Activated CD8-positive, alpha-beta memory T cell treated with anti-CD3 and anti-CD28 coated beads for 4 hours (primary cell): ENCODE measurements around the gene MYBL2.

Experiments used
- DNase-seq, 2 donors: peaks; one replicate each; pipeline ENCODE4 v3.0.0-alpha.2; 2020; ENCODE audit warnings: low read depth in 2 of 2

MYBL2 gene

DNA sequence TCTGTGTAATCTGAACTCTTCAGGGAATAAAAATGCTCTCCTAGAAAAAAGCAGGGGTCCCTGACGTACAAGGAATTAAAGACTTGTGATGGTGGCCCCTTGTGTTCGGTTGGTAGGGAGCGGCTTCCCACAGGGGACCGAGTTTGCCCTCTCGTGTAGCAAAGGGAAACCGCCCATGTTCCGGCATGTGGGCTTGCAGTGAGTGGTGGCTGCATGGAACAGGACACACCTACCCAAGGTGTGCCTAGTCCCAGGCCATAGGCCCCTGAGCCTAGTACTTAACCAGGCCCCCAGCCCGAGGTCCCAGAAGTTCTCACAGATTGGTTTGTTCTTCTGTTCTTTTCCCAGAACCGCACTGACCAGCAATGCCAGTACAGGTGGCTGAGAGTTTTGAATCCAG is 15.5 kb downstream of the MYBL2 start:
- DNase-seq = no peak

DNA sequence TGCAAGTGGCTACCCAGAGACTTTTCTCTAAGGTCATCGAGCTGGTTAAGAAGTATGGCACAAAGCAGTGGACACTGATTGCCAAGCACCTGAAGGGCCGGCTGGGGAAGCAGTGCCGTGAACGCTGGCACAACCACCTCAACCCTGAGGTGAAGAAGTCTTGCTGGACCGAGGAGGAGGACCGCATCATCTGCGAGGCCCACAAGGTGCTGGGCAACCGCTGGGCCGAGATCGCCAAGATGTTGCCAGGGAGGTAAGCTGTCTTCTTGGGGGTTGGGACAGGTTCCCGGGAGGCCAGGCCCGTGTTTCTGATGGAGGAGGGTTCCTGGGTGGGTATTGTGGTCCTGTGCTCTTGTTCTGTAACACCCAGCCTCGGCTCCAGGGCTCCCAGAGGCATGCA is 19.9 kb downstream of the MYBL2 start:
- no peak for DNase-seq

DNA sequence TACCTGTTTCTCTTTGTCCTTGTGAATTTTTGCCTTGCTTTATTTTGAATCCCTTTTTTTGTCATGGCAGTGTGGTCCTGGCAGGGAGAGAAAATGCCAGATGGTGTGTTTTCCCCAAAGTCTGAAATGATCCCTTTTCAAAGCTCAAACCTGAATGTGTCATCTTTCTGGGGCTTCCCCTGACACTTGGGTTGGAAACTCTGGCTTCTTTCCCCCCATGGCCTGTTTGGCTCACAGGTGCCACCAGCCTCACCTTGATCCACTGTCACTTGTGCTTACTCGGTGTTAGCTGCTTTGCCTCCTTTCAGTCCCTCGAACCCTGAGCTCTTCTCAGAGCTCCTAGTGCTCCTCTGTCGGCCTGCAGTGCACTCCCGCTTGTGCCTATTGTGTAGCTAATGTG is 22.3 kb downstream of the MYBL2 start:
- DNase-seq = no peak

DNA sequence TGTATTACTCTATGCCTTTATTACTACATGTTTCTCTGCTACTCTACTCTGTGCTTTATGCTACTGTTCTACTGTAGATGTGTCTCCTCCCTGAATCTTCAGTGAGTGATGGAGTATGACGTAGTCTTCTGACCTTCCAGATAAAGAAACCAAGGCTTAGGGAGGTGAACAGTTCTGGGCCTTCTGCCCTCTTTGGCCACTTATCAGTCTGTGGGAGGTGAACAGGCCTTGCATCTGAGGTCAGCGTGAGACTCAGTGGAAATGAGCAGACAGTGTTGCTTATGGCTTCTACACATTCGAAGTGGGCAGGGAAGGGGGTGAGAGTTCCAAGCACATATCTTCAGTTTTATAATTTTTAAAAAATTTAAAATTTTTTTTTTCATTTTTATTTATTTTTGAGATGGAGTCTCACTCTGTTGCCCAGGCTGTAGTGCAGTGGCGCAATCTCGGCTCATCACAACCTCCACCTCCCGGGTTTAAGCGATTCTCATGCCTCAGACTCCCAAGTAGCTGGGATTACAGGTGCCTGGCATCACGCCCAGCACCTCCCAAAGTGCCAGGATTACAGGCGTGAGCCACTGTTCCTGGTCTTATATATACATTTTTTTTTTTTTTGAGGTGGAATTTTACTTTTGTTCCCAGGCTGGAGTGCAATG is 24.2 kb downstream of the MYBL2 start:
- DNase-seq = no peak

DNA sequence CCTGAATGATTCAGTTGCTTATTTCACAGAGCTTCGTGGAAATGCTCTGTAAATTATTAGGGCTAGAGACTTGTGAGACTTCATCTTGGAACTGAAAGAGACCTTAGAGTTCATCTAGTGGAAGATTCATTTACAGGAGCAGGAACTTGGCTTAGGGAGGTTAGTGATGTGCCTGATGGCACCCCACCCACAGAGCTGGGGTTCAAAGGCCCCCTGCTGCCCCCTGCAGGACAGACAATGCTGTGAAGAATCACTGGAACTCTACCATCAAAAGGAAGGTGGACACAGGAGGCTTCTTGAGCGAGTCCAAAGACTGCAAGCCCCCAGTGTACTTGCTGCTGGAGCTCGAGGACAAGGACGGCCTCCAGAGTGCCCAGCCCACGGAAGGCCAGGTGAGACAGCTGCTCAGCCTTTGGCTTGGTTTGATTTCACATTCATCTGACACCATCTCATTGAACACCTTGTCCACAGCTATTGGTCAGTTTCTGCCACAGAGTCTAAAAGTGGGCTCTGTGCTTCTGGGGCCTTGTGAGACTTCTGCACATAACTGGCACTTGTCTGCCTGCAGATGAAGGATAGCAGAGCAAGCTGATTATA is 25.1 kb downstream of the MYBL2 start:
- DNase-seq = peak; percentile 6 to 19

DNA sequence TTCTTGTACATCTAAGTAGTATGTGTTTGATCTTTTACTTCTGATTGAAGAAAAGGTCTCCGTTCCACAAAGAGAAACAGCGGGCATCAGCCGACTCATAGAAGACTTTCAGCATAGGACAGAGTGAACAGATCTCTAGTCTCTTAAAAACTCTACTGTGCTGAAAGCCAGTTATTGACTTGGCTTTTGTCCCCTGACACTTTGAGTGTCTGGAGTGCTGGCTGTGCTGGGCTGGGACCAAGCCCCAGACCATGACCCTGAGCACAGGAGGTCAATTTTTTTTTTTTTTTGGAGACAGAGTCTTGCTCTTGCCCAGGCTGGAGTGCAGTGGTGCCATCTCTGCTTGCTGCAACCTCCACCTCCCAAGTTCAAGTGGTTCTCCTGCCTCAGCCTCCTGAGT is 27.8 kb downstream of the MYBL2 start:
- DNase-seq = no peak

DNA sequence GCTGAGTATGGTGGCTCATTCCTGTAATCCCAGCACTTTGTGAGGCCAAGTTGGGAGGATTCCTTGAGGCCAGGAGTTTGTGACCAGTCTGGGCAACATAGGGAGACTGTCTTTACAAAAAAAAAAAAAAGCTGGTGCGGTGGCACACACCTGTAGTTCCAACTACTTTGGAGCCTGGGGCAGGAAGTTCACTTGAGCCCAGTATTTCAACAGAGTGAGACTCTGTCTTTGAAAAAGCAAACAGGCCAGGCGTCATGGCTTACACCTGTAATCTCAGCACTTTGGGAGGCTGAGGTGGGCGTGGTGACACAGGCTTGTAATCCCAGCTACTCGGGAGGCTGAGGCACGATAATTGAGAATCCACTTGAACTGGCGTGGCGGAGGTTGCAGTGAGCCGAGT is 28.7 kb downstream of the MYBL2 start:
- no peak for DNase-seq

DNA sequence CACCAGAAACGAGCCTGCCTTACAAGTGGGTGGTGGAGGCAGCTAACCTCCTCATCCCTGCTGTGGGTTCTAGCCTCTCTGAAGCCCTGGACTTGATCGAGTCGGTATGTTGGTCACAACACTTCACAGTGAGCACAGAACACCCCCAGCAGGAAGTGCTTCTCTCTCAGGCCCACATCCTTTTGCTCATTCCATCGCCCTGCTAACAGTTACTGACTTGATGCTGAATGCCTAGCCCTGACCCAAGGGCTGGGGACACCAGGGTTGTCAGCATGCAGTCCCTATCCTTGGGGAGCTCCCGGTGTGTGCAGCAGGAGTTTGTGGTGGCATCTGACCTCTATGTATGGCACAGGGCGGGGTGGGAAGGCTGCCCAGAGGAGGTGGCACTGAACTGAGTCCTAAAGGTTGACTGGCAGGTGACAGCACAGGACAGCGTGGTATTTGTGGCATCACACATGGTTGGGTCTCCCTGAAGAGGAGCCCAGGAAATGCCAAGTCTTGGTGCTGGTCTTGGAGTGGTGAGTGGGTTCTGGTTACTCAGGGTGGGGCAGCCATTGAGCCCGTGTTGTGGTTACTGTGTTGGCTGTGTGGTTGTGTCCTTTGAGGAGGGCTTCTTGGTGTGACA is 33.1 kb downstream of the MYBL2 start:
- no peak for DNase-seq

DNA sequence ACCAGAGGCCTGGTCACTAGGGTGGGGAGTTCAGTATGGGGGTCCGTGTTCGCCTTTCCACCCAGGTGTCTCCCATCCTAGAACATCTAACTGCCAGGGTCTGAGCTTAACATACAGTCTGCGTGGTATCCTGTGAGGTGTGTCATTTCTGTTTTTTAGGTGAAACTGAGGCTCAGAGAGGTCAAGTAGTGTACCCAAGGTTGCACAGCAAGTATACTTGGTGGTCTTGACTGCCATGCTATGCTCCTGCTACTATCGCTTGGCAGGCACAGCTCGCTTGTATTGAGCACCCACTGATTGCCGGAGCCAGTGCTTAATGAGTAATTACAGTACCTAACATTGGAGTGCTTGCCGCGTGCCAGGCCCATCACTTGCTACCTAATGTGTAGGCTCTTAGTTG is 33.7 kb downstream of the MYBL2 start:
- DNase-seq = no peak

DNA sequence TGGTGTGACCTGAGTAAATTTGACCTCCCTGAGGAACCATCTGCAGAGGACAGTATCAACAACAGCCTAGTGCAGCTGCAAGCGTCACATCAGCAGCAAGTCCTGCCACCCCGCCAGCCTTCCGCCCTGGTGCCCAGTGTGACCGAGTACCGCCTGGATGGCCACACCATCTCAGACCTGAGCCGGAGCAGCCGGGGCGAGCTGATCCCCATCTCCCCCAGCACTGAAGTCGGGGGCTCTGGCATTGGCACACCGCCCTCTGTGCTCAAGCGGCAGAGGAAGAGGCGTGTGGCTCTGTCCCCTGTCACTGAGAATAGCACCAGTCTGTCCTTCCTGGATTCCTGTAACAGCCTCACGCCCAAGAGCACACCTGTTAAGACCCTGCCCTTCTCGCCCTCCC is 35.6 kb downstream of the MYBL2 start:
- no peak for DNase-seq

DNA sequence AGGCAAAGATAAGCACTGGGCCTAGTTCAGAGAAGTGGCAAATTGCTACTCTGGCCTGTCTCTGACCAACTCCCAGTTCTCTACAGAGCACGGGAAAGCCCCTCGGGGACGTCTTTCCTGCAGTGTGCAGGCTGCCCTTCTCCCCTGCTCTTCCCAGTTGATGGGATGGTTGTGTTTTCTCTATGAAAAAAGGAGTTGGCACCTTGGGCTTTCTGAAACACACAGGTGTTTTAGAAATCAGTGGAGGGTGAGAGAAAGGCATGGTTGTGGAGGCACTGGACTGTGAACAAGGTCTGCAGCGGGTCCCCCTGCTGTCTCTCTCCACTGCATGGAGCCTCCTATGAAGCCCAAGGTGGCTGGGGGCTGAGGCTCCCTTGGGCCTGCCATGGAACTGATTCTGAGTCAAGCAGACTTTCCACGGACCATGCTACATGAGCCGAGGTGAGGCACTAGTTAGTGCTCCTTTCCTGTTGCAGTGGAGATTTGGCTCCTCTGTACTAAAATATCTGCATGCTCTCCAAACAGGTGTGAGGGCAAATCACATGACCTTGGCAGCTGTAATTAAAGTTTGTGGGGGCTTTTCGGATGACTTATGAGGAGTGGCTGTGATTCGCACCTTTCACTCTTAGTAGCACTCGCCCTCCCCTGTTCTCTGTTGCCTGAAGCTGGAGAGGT is 43.6 kb downstream of the MYBL2 start:
- DNase-seq = no peak

DNA sequence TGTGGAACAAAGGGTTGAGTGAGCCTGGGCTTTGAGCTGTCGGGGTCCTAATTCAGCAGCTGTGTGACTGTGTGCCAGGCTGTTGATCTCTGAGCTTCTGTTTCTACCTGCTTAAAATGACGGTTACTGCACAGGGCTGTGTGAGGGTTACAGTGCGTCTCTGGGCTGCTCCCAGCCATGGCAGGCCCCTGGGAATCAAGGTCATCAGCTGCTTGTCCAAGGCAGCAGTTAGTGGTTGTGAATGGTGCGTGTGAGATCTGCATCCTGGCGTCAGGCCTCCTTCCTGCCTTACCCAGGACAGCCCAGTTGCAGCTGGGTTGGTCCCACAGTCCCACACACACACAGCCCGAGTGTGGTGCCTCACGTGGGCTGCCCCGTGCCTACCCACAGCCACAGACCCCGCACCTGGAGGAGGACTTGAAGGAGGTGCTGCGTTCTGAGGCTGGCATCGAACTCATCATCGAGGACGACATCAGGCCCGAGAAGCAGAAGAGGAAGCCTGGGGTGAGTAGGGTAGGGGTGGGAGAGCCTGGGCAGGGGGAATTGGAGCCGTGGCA is 44.3 kb downstream of the MYBL2 start:
- DNase-seq = no peak

DNA sequence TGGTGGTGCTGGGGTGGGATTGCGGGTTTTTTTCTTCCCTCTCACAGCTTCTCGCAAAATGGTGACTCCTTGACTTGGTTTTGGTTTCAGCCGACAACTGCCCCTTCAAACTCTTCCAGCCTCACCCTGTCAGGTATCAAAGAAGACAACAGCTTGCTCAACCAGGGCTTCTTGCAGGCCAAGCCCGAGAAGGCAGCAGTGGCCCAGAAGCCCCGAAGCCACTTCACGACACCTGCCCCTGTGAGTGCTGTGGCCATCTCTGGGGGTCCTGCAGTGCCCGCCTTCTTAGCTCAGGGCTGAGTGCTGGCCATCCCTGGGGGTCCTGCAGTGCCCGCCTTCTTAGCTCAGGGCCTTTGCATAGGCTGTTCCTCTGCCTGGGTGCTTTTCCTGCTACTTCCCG is 48.1 kb downstream of the MYBL2 start:
- DNase-seq = no peak

DNA sequence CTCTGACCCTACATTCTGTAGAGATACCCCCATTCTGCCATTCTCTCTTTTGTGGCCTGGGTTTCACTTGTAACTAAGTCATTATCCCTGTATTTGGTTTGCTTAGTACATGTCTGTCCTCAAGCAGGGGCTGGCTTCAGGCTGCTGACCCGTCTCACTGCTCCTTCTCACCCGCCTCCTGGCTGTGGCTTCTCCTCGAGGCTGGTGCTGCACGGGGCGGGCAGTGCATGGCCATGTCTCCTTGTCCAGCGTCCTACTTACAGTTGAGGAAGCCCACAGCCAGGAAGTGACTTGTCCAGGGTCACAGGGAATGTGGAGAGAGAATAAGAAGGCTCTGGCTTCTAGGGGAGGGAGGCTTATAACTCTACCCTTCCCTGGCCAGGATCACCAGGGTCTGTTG is 48.6 kb downstream of the MYBL2 start:
- no peak for DNase-seq

DNA sequence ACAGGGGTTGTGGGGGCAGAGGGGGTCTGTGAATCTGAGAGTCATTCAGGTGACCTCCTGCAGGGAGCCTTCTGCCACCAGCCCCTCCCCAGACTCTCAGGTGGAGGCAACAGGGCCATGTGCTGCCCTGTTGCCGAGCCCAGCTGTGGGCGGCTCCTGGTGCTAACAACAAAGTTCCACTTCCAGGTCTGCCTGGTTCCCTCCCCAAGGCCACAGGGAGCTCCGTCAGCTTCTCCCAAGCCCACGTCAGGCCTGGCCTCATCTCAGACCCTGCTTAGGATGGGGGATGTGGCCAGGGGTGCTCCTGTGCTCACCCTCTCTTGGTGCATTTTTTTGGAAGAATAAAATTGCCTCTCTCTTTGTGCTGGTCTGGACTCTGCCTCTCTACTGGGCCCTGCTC is 49.2 kb downstream of the MYBL2 start:
- DNase-seq = no peak

DNA sequence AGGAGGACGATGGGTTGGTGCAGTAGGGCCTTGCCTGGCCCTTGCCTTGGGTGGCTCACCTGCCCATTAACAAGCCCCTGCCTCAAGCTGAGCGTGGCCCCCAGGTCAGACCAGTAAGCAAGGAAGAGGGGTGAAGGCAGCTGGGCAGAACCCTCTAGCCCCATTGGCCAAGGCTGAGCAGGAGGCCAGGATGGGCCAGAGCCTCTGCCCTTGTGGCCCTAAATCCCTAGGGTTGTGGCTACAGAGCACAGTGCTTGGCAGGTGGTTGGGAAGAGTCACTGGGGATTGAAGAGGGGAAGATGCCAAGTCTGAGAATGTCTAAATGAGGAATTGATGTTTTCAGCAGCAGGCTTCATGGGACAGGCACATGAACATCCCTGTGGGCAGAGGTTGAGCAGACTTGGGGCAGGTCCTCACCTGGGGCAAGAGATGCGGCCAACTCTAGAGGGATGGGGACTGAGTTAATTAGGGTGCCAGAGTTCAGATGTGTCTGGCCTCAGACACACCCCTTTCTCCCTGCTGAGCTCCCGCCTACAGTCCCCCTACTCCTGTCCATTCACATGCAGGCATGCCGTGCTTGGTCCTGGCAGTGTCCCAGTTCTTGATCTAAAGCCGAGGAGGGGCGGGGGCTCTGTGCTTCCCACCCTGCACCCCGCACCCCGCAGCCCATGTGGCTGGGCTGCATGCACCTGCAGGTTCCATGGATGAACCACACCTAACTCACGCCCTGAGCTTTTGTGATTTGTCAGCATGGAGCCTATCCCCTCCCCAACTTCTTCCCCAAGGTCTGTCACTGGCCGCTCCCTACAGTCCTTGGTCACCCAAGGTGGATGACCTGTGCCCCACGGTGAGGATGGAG is 50.1 kb downstream of the MYBL2 start:
- DNase-seq = no peak

DNA sequence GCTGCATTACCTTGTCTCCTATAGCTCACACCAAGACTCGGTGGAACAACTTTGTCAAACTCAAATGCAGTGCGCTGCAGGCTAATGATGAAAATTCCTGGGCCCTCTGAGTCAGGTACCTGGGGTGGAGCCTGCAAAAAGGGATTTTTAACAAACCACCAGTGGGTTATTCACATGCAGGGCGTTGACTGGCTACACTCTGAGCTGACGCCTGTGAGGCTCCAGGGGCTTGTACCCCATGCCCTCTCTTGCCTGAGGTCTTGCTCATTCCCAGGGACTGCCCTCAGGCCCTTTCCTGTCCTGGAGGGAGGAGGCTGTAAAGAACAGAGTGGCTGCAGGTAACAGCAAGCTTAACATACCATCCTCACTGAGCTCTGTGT is 50.7 kb downstream of the MYBL2 start:
- DNase-seq = no peak

DNA sequence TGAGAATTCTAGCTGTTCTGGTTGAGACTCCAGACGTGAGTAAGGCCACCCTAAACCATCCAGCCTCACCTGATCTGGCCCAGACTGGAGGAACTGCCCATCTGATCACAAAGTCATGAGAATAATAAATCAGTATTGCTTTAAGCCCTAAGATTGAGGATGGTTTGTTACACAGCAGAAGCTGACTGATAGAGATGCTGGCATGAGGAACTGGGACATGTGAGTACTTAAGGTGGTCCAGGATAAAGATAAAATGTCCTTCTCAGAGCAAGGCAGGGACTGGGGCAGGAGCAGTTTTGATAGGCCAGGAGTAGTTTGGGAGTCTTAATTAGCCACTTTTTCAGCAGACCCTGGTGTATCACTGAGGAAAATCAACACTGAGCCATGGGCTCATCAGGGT is 53.1 kb downstream of the MYBL2 start:
- DNase-seq = no peak

DNA sequence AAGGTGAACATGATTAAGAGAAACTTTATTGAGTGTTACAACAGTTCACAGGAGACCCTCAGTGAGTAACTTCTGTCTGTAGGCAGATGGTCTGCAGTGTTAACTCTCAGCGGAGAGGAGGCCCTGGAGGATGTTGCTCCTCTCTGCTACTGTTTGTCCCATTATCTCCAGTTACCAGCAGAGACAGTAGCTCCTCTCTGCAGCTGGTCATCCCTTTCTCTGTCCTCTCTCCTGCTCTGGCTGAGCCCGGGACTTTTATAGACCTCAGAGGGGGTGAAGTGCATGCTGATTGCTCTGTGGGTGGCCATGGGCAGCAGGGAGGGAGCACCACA is 54.1 kb downstream of the MYBL2 start:
- no peak for DNase-seq

DNA sequence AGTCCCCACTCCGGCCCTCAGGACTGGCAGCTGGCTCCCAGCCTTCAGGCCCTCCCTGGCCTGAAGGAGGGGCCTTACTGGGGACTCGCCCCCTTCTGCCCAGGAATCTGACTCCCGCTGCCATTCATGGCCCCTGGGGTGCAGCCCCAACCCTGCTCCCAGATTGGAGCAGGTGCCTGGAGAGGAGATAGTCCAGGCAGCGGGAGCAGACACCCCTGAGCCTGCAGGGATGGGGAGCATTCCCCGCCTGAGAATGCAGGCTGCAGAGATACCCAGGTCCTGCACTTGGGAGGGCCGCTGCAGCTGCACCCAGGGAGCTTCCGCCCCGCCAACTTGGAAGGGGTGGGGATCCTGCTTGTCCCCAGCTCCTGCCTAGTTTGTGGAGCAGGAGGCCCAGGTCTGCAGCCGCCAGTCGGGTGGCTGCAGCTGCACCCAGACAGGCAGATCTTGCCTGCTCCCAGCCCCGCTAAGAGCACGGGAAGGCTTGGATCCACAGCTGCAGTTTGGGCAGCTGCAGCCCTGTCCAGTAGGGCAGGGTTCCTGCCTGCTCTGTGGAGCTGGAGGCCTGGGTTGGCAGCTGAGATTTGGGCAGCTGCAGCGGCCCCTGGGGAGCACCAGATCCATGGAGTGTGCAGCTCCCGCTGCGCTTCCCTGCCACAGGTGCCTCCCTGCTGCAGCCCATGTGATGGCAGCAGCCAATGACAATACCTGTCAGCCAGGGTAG is 54.7 kb downstream of the MYBL2 start:
- DNase-seq = no peak

DNA sequence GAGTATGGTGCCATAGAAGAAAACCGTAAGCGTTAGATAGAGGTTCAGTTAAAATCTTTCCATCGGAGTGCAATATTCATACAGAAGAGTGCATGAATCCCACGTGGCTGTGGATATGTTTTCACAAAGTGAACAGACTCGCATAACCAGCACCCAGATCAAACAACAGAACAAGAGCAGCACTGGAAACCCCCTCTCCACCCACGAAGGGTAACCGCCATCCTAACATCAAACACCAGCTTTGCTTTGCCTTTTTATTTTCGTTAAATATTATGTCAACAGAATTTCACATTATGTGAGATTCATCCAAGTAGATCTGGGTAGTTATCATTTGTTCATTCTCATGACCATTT is 55.2 kb downstream of the MYBL2 start:
- peak; percentile 10 to 41 for DNase-seq
